Effector CD8-positive, alpha-beta T cell (primary cell): ENCODE data around the gene YBX1.
"Not testable (repeated sequence)": the region's sequence is repeated elsewhere in the genome, so short reads cannot be mapped to it uniquely, and the experiment has no call there.

Source experiments
- DNase-seq: peaks from one replicate; lab custom pipeline; 2025; lab: John Stamatoyannopoulos, UW

The YBX1 gene

GRCh38 chr1:42748021-42748420 lies 65.8 kb downstream of the YBX1 start:
- DNase-seq = no peak

DNA sequence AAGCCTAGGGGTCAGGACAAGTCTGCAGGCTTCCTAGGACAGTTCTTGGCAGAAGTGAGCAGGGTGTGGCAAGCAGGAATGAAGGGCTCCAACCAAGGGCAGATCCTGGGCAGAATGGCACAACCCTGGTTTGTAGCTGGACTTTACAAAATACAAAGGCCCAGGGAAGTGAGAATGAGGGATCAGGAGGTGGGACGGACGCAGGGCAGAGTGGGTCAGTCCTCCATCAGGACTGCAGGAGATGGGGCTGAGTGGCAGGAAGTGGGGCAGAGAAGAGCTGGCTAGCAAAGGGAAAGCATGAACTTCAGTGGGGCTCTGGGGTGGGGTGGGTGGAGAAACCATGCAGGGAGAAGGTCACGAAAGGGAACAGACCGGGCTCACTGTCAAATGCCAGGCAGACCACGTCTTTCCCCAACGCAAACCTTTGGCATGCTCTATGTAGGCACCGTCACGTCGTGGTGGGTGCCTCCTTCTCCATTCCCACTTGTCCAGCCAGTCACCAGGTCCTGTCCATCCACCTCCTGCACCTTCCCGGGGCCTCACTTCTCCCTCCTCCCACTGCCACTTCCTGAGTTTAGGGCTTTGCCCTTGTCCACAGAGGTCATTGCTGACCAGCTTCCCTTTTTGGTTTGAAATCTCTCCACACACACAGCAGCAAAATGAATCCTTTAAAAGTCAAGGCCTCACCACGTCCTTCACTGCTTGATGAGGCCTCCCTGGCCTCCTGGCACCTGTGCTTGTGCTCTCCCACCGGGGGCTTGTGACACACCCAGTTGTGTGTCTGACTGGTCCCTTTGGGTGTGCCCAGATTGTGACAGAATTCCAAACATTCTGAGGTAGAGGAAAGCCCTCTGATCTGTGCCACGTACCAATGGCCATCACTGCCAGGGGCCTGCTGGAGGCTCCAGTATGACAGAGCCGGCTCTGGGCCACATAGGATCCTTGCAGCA lies 66.5 kb downstream of the YBX1 start:
- DNase-seq = no peak

DNA sequence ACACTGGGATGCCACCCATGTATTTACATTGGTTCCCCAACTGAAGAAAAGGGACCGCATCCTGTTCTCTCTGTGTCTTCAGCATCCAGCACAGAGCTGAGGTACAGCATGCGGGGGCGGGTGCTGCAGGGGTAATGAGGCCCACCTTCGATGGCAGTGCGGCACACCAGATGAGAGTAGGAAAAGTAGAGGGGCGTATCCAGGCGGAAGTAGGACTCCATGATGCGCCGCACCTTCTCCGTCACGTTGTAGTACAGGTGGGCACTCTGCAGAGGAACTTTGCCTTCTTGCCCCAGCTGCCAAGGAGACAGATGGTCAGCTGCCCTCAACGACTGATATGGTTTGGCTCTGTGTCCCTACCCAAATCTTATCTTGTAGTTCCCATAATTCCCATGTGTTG lies 67.8 kb downstream of the YBX1 start:
- no peak for DNase-seq

- not testable (repeated sequence) for DNase-seq
Observed at GRCh38 chr1:42751511-42752070, 69.4 kb downstream of the YBX1 start.

DNA sequence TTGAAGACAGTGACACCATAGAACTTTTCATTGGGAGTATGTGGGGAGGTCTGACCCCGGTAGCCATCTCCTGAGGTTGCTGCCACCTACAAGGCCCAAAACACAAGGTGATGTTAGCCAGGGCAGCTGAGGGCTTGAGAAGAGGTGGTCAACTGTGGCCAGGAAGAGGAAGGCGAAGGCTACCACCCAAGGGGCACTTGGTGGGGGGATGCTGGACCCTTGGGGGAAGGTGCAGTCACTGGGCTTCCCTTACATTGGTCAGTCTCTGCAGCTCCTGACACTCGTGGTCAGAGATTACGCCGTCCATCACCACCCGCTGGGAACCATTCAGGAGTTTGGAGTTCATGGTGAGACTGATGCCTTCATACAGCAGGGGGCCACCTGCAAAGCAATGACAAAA lies 70.1 kb downstream of the YBX1 start:
- no peak for DNase-seq

- DNase-seq = no peak
Observed at GRCh38 chr1:42753070-42753469, 70.9 kb downstream of the YBX1 start.
